Measurements from ENCODE around the gene IGSF8.
"Not testable (repeated sequence)": the region's sequence is repeated elsewhere in the genome, so short reads cannot be mapped to it uniquely, and the experiment has no call there.

IGSF8 gene

DNA sequence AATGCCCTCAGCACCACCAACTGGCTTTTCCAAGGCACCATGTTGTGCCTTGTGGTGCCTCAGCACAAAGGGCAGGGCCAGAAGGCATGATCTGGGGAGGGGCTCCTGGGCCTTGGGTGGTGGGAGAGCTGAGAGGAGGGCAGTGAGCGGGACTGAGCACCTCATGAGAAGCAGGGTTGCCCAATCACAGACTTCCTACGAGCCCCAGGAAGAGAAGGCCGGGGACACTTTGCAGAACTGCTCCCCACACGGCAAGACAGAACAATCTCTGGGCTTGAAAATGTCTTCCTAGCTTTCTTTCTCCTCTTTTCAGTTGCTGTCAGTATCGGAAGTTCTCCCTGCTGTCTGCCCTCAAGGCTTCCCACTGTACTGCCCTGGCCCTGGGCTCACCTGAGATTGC, 35.2 kb downstream of the IGSF8 start:
- DNase-seq = no peak

DNA sequence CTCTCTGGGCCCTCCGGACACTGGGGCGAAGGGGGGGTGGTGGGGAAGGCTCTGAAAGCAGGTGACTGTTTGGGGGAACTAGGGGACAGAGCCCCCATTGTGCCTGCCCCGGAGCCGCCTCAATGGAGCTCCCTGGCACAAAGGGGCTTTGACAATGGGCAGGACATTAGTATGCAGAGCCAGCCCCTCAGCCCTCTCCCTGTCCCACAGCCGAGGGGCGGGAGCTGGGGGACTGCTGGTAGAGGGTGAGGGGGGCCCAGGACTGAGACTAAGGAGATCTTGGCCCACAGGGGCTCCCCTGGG, 36.2 kb downstream of the IGSF8 start:
- no peak for DNase-seq

- DNase-seq = no peak
Observed at GRCh38 chr1:160061369-160062229, 36.8 kb downstream of the IGSF8 start.

- no peak for DNase-seq
Observed at GRCh38 chr1:160058087-160058486, 40.3 kb downstream of the IGSF8 start.

- no peak for DNase-seq
Observed at GRCh38 chr1:160056648-160057169, 41.7 kb downstream of the IGSF8 start.

DNA sequence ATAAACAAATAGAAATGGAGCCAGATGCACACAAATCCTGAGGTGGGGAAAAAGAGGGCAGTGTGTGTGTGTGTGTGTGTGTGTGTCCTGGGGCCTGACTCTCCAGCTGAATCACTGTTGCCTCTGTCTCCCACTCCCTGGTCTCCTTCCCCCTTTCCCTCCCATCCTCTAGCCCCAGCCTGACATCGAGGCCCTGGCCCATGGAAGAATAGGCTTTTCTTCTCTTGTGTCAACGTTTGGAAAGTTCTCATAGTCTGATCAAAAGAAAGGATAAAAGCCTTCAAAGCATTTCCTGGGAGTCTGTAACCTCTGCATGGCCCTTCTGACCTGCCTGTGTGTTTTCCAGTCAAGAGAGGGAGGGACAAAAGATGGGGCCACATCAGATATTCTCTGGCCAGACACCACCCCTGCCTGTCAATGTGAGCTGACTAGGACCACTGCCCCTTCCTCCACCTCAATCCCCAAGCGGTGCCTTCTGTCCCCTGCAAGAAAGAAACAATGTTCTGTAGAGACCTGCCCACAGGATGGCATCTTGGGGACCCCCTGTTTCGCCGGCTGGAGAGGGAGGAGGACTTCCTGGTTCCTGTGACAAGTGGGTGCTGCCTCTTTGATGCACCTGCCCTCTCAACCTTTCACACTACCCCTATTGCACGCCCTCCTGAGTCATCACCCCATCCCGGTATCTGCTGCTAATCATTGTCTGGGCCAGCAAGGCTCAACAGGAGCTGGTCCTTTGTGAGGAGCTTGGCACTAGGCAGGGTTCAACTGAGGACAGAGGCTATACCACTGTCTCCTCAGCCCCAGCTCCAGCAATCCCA, 44.7 kb downstream of the IGSF8 start:
- DNase-seq = no peak

GRCh38 chr1:160052936-160053335, 45.5 kb downstream of the IGSF8 start:
- no peak for DNase-seq

DNA sequence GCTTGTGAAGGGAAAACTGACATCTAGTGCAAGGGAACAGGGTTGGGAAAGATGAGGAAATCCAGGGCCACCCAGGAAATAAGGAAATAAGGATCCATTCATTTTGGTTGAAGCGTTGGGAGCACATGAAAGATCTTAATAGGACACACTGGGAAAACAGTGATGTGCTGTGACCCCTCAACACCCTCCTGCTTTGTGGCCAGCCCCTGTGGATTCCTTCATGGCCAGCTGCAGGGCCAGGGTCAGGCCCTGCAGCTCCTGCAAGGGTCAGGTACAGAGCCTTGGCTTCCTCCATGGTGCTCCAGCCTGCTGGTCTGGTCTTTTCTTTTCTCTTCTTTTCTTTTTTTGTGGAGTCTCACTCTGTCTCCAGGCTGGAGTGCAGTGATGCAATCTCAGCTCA, 47.8 kb downstream of the IGSF8 start:
- DNase-seq = no peak

DNA sequence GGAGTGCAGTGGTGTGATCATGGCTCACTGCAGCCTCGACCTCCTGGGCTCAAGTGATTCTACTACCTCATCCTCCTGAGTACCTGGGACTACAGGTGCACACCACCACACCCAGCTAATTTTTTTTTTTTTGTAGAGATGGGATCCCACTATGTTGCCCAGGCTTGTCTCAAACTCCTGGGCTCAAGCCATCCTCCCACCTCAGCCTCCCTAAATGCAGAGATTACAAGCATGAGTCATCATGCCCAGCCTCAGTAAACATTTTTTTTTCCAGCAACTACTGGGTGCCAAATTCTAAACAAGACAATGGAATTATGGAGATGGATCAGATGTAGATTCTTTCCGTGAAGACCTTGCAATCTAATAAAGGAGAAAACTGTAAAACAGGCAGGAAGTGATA, 48.2 kb downstream of the IGSF8 start:
- not testable (repeated sequence) for DNase-seq

- no peak for DNase-seq
Observed at GRCh38 chr1:160049101-160049500, 49.3 kb downstream of the IGSF8 start.

- no peak for DNase-seq
Observed at GRCh38 chr1:160048335-160048734, 50.1 kb downstream of the IGSF8 start.

GRCh38 chr1:160047111-160047991, 51.1 kb downstream of the IGSF8 start:
- no peak for DNase-seq

DNA sequence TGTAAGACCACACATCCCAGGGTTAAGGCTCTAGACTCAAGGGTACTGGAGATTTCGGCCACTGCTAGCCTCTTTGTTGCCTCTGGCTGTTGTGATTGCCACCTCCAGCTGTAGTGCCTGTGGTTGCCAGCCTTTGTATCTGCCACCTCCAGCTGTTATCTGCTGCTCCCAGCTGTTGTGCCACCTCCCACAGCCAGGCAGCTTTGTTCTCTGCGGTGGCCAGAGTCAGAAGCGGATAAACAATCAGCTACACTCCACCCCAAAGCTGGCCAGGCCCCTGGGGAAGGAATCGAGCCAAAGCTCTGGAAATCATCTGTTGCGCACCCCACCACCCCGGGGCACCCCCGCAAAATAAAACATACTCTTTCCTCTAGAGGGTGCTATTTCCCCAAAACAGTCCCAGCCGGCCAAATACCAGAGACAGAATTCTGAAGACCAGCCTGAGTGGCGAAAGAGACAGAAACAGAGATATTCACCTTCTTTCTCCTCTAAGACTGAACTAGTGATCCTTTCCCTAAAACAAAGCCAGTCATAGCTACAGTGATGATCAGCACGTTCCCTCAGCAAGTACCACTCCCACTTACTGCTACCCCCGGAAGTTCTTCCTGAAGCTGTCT, 51.8 kb downstream of the IGSF8 start:
- DNase-seq = peak; percentile 54 to 56

GRCh38 chr1:160045653-160046052, 52.8 kb downstream of the IGSF8 start:
- DNase-seq = no peak

DNA sequence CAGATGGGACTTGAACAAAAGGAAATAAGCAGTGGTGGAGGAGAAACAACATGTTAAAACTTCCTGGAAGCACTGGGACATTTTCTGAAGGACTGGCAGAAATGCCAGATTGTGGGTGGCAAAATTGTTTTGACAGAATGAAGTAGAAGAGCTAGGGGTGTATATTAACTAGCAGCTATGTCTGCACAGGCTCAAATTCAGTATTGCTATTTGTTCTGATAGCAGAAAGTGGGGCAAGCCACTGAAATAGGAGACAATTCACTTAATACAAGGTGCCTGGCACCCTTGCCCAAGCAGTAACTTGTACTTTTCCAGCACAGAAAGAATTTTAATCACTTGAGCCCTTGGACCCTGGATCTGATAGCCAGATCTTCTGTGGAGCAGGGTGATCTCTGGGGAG, 54.9 kb downstream of the IGSF8 start:
- DNase-seq = no peak

Measured in AML-193 (cell line).